SU-DHL-6 (cell line): ENCODE results near the gene CKMT1B.
"Not testable (repeated sequence)": the region's sequence is repeated elsewhere in the genome, so short reads cannot be mapped to it uniquely, and the experiment has no call there.

Experiments
- H2AFZ ChIP-seq: fragments of 200-600 bp; sonication (generic); 2 replicates; pipeline ENCODE4 v1.6.1; 2014; ENCODE audit warnings: low read depth, mild to moderate bottlenecking, moderate library complexity, mixed read lengths, antibody characterized with exemption, low read length; ENCODE audit not compliant: severe bottlenecking
- H3F3A ChIP-seq: fragments of 200-600 bp; shearing (Covaris generic); 2 replicates; pipeline ENCODE4 v1.6.0; 2016; ENCODE audit warnings: antibody characterized with exemption, mild to moderate bottlenecking; ENCODE audit not compliant: insufficient read depth
- H3K27ac ChIP-seq: fragments of 200-600 bp; sonication (generic); 2 replicates; pipeline ENCODE4 v1.5.1; 2016; ENCODE audit warnings: low read depth, mild to moderate bottlenecking, low read length, moderate library complexity, mixed read lengths
- H3K27me3 ChIP-seq: fragments of 200-600 bp; sonication (generic), shearing (Covaris generic); 2 replicates; pipeline ENCODE4 v1.6.0; 2014; ENCODE audit warnings: mild to moderate bottlenecking, low read length
- H3K36me3 ChIP-seq: fragments of 200-600 bp; sonication (generic); 2 replicates; pipeline ENCODE4 v1.6.1; 2014; ENCODE audit warnings: mild to moderate bottlenecking, low read length, mixed read lengths
- H3K4me2 ChIP-seq: fragments of 300-600, 200-600 bp; shearing (Covaris generic), sonication (generic); 2 replicates; pipeline ENCODE4 v1.6.0; 2014; ENCODE audit warnings: low read length, low read depth, mild to moderate bottlenecking; ENCODE audit not compliant: poor library complexity, severe bottlenecking
- H3K4me3 ChIP-seq: fragments of 200-600 bp; sonication (generic); 2 replicates; pipeline ENCODE4 v1.5.1; 2014; ENCODE audit warnings: antibody characterized with exemption, low read length, mild to moderate bottlenecking, mixed read lengths; ENCODE audit not compliant: insufficient read depth, poor library complexity, severe bottlenecking
- H3K79me2 ChIP-seq: fragments of 200-600 bp; sonication (generic); 2 replicates; pipeline ENCODE4 v1.6.1; 2014; ENCODE audit warnings: mild to moderate bottlenecking, low read length, moderate library complexity; ENCODE audit not compliant: insufficient read depth
- H3K9ac ChIP-seq: fragments of 200-600 bp; sonication (generic); 2 replicates; pipeline ENCODE4 v1.7.0; 2014; ENCODE audit warnings: mild to moderate bottlenecking, low read length
- H3K9me2 ChIP-seq: fragments of 200-600 bp; sonication (generic); replicated peaks from 2 replicates; pipeline ENCODE4 v1.6.1; 2014; ENCODE audit warnings: low read length; ENCODE audit not compliant: insufficient read depth
- H3K9me3 ChIP-seq: fragments of 200-600 bp; sonication (generic); 2 replicates; pipeline ENCODE4 v1.6.1; 2014; ENCODE audit warnings: low read length, mixed read lengths; ENCODE audit not compliant: insufficient read depth
- H4K20me1 ChIP-seq: fragments of 200-600 bp; sonication (generic); 2 replicates; pipeline ENCODE4 v1.6.1; 2014; ENCODE audit warnings: low read depth, mild to moderate bottlenecking, antibody characterized with exemption, low read length, moderate library complexity, mixed read lengths
- CTCF ChIP-seq: fragments of 200-600 bp; sonication (generic); IDR thresholded peaks from one replicate; pipeline ENCODE4 v1.5.1; 2017; ENCODE audit warnings: antibody characterized with exemption, mild to moderate bottlenecking, low read length, moderate library complexity; ENCODE audit not compliant: insufficient read depth, poor library complexity, severe bottlenecking
- EZH2phosphoT487 ChIP-seq: fragments of 200-600 bp; sonication (generic), shearing (Covaris generic); conservative IDR thresholded peaks from 2 replicates; pipeline ENCODE4 v1.6.1; 2018; ENCODE audit warnings: mild to moderate bottlenecking, antibody characterized with exemption, low read length, moderate library complexity, mixed read lengths

CKMT1B gene

GRCh38 chr15:43593328-43594190 is at the start of gene CKMT1B:
Gene CKMT1B, plus strand, starts transcription at chr15:43594027. Its CDS starts 192 bp downstream, at chr15:43594219.
- H3K36me3 ChIP-seq, H3K27ac ChIP-seq, H4K20me1 ChIP-seq, H3F3A ChIP-seq, H3K9ac ChIP-seq, H3K9me2 ChIP-seq, H3K4me3 ChIP-seq, H3K9me3 ChIP-seq, H3K4me2 ChIP-seq, H2AFZ ChIP-seq, H3K79me2 ChIP-seq, H3K27me3 ChIP-seq: not testable (repeated sequence)

- Histone ChIP-seq H3K4me3 (no peak overlapping the region), H3K27ac (no peak overlapping the region), H3K79me2 (no peaks in the 10 kb centered on the region), H3K9ac (no peak overlapping the region), H2AFZ (no peak overlapping the region), H3K9me2 (no peaks in the 10 kb centered on the region), H3K36me3 (0 out of 2 replicates have a peak, but pooled peaks cover 3% of the 10 kb centered on the region), H3K4me2 (no peak overlapping the region), H3K27me3 (no peaks in the 10 kb centered on the region), H3F3A (no peaks in the 10 kb centered on the region; the same call in 1 of the 2 replicates), H3K9me3 (no peaks in the 10 kb centered on the region), H4K20me1 (no peaks in the 10 kb centered on the region)
- TF ChIP-seq CTCF (no peak), EZH2phosphoT487 (no peak)
Measured at GRCh38 chr15:43544266-43544665, 49.6 kb upstream of the CKMT1B start.

GRCh38 chr15:43545426-43545825 is 48.4 kb upstream of the CKMT1B start:
- Histone ChIP-seq H3F3A (no peaks in the 10 kb centered on the region; the same call in 1 of the 2 replicates), H4K20me1 (no peaks in the 10 kb centered on the region), H3K4me2 (no peak overlapping the region), H3K9me2 (no peaks in the 10 kb centered on the region), H2AFZ (no peak overlapping the region), H3K4me3 (no peak overlapping the region), H3K36me3 (0 out of 2 replicates have a peak, but pooled peaks cover 3% of the 10 kb centered on the region), H3K9me3 (no peaks in the 10 kb centered on the region), H3K9ac (no peak overlapping the region), H3K79me2 (no peaks in the 10 kb centered on the region), H3K27me3 (no peaks in the 10 kb centered on the region), H3K27ac (no peak overlapping the region)
- no peak for TF ChIP-seq EZH2phosphoT487
- no peak for TF ChIP-seq CTCF

- Histone ChIP-seq H3K9me3 (no peaks in the 10 kb centered on the region), H3K27me3 (no peaks in the 10 kb centered on the region), H3K4me3 (no peak overlapping the region), H3K36me3 (0 out of 2 replicates have a peak, but pooled peaks cover 3% of the 10 kb centered on the region), H3F3A (no peaks in the 10 kb centered on the region; the same call in 1 of the 2 replicates), H2AFZ (no peak overlapping the region), H3K9ac (no peak overlapping the region), H3K27ac (no peak overlapping the region), H4K20me1 (no peaks in the 10 kb centered on the region), H3K9me2 (no peaks in the 10 kb centered on the region), H3K79me2 (no peaks in the 10 kb centered on the region), H3K4me2 (no peak overlapping the region)
- TF ChIP-seq CTCF (no peak), EZH2phosphoT487 (no peak)
Measured at GRCh38 chr15:43547539-43547938, 46.3 kb upstream of the CKMT1B start.
